GM04504 (cell line): Measurements from ENCODE around the gene LRRC2.
A peak's percentile ranks its signal among the peaks of the same experiment; 100 is the strongest.
"Not testable (repeated sequence)": the region's sequence is repeated elsewhere in the genome, so short reads cannot be mapped to it uniquely, and the experiment has no call there.

Experiments
- DNase-seq: peaks from one replicate; pipeline ENCODE4 v3.0.0-alpha.2; 2012; ENCODE audit warnings: low read depth

Gene LRRC2

DNA sequence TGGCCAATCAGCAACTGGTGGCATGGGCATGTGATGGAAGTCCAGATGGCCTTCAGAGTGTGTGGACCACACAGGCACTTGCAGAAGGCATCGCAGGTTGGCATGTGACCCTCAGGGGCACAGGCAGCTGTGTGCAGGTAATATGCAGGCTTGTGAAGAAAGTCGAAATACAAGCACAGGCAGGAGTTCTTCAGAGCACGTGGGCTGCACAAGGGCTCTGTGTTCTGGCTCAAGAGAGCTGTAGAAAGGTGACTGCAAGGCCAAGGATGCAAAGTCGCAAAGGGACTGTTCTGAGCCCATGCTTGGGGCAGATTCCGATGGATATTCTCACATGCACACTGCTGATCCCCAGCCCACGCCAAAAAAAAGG is 8.3 kb downstream of the LRRC2 start:
- DNase-seq, result no peak

DNA sequence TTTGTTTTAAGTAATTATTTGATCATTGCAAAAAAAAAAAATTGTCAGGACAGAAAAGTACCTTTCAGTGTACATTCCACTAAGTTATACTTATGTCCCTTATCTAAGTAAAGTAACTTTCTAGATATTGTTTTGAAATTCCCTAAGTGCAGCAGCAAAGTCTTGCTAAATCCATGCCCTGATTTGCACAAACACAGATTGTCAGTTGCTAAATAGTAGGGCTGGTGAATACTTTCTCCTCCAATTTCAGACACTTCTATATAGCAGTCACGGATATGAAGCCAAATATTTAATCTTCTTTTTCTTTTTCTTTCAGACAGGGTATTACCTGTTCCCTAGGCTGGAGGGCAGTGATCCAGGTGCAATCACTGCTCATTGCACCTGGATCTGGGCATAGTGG is 12.9 kb downstream of the LRRC2 start:
- no peak for DNase-seq

DNA sequence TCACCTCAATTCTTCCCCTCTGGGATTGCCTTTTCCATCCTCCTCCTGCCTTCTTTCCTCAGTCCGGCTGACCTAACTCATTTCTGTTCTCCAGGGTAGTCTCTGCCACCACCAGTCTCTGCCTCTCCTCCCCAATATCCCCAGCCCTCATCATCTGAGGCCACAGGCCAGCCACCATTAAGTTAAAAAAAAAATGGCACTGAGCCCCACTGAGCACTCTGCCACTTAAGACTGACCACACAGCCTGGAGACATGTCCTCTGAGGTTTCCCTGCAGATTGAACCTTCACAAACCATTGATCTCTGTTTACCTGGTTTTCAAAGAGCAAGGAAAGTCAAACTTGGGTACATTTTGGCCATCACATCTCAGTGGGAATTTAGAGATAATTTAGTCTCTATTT is 13.6 kb downstream of the LRRC2 start:
- no peak for DNase-seq

DNA sequence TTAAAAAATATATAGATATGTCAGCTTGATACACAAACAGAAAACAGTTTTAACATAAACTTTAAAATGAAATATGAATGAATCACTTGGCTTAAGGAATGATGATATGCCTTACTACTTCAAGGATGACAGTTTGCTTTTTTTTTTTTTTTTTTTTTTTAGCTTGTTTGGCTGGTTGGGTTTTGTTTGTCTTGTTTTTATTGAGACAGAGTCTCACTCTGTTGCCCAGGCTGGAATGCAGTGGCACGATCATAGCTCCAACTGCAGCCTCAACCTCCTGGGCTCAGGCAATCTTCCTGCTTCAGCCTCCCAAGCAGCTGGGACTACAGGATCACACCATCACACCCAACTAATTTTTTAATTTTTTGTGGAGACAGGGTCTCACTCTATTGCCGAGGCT is 14.5 kb downstream of the LRRC2 start:
- no peak for DNase-seq

DNA sequence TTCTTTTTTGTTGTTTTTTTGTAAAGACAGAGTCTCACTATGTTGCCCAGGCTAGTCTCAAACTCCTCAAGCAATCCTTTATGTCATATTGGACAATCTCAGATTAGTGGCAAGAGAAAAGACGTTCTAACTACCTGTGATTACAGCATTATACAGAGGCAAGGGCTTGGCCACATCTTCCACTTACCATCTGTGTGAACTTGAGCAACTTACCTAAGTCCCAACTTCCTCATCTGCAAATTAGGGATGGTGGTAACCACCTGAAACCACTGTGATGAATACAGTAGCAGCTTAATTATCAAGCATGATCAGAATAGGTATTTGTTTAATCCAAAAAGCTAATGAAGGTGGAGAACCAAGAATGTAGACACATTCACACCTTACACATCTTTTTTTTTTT is 16.1 kb downstream of the LRRC2 start:
- no peak for DNase-seq

DNA sequence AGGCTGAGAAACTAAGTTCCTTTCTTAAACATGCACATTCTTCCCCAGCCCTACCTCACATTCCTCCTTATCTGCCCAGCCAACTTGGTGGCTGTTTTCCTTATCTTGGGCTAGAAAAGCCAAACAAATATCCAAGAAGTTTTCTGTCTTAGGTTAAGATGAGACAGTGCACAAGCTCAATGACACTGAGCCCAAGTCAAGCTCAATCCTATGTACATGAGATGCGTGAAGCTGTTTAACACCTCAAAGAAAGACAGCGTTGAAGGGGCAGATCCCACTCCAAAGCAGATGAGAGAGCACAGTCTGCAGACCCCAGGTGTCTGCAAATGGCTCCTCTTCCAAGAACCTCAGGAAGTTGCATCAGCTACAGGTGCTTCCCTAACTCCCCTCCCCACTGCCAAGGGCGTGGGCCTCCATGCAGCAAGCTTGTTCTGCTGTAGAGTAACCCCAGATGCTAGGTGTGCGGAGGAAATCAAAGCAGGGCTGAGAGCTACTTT is 16.6 kb downstream of the LRRC2 start:
- DNase-seq, result no peak

DNA sequence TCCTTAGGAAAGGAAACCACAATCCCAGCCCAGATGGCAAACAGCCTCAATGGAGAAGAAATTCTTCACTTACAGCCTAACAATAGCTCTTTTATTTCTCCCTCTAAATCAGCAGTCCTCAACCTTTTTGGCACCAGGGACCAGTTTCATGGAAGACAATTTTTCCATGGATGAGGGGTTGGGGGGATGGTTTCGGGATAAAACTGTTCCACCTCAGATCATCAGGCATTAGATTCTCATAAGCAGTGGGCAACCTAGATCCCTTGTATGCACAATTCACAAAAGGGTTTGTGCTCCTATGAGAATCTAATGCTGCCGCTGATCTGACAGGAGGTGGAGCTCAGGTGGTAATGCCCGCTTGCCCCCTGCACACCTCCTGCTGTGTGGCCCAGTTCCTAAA is 17.5 kb downstream of the LRRC2 start:
- DNase-seq, result not testable (repeated sequence)

DNA sequence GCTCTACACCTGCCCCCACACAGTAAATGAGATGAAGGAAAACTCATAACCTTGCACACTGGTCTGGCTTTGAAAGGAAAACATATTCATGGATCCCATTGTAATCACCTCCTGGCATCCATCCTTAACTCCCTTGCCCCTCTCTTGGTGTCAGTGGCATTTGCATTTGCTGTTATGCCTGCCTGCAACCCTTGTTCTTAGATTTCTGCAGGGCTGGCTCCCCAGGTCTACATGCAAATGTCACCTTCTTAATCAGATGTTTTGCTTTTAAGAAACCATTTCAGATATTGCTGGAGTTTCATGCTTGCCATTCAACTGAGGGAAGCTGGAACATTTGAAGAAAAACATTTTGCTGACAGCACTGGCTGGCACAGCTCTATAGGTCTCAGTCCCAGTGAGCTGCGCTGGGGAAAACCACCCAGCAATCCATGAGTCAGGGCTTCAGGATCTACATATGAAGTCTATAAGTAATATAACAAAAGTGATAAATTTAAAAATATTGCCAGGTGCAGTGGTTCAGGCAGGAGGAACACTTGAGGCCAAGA is 19.1 kb downstream of the LRRC2 start:
- DNase-seq, result no peak

DNA sequence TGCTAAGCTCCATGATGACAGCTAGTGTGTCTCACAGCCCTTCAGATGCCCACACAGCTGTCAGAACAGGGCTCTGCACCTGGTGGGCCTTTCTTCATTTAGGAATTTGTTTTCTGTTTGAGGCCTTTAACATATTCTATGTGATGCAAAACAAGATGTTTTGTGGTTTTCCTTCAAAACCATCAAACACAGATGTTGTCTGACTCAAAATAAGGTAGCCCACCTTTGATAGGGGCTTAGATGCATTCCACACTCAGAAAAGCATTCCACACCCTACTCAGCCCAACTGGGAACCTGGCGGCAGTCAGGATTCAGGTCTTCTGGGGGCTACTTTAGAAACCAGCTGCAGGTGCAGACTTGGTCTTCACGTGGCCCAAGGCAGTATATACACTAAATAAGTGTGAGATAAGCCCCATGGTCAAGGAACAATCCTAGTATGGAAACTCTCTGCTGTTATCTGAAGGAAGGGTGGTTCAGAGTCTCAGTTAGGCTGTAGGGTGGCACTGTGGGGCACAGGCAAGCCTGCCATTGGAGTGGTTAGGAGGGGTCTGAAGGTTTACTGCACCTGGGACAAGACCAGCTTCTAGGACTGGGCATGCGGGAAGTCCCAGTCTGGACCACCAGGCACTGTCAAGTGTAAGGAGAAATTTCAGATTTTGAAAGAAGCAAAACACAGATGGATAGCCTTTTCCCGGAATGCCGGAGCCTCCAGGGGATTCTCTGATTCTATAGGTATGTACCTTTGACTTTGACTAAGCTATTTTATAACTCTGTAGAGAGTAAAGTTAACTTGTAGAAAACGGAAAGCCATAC is 20.1 kb downstream of the LRRC2 start:
- DNase-seq, result no peak

DNA sequence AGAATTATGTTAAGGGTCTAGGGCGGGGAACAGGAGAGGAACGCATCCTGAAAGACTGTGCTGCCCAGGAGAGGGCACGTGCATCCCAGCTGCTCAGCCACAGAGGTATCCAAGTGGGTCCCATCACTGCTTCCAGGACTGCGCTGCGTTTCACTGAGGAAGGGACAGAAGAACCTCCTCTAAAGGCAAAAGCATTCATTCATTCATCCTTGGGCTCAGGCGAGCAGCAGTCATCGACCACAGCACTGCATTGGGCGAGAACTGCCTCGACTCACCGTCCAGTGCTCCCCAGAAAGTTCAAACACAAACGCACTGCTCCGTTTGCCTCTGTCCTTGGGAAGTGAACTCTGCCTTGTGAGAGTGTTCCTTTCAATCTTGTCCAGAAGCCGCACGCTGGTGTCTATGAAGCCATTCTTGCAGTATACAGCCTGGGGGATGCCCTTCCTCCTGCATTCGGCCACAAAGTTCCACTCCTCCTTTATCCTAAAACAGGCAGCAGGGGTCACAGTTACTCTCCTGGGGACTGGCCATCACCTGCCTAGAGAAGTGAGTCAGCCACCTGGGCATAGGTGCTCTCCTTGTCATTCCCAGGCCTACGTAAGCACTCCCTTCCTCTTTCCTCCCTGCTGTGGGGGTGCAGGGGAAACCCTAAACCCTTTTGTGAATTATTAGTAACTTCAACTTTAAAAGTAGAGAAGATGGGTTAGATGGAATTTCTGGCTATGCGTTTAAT is 21.2 kb downstream of the LRRC2 start:
- DNase-seq, result no peak

DNA sequence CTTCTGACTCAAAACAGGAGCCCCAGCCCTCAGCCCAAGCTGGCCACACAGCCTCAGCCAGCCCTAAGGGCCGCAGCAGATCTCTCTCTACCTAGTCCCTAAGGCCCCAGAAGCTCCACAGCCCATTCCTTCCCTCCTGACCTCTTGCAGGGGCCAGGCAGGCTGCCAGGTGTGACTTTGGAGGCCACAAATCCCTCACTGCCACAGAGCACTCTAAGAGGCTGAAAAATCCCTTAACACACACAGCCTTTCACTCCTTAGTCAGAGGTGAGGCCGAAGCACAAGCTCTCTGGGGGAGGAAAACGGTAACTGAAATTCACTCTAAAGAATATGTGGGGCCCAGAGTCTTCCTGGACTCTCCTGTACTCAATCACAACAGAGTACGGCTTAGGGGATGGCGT is 23.3 kb downstream of the LRRC2 start:
- DNase-seq, result no peak

DNA sequence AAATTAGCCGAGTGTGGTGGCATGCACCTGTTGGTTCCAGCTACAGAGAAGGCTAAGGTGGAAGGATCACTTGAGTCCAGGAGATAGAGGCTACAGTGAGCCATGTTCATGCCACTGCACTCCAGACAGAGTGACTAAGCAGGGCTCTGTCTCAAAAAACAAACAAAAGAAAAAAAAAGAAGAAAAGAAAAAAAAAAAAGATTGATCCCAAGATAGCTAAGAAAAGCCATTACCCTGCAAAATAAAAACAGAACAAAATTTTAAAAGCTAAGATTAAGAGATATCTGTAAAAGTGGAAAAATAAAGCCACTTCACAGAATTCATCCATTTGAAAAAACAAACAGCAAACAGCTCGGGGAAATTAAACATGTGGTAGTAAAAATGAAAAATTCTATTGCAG is 23.8 kb downstream of the LRRC2 start:
- no peak for DNase-seq

DNA sequence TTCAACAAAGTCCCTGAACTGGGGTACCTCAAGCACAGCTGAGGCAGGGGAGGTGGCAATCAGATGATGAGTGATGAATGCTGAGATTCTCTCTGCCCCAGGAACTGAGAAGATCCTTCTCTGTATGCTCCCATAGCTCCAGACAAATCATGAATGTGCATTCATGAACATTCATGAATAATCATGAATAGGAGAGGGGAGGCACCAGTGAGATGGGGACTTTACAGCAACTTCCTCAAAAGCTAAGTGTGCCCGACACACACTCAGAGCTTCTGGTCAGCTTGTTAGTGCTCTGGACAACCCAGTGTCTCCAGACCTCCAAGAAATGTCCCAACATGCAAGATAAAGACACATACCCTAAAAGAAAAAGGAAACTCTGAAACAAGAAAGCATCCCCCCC is 24.3 kb downstream of the LRRC2 start:
- DNase-seq, result no peak

DNA sequence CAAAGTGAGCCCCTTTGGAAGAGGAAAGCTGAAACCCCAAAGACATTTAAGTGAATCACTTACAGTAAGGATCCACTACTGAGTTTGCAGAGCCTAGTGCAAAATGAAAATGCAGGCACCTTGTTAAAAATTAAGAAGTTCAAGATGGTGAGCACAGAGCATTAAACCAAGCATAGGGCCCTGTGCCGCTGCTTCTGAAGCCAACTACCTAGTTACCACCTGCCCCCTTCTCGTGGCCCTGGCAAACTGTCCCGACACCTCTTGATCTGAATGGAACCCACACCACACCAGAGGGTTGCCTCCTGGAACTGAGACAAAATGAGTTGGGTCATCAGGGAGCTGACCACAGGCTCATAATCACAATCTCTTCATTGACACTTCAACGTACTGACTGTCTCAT is 25.6 kb downstream of the LRRC2 start:
- DNase-seq, result no peak

DNA sequence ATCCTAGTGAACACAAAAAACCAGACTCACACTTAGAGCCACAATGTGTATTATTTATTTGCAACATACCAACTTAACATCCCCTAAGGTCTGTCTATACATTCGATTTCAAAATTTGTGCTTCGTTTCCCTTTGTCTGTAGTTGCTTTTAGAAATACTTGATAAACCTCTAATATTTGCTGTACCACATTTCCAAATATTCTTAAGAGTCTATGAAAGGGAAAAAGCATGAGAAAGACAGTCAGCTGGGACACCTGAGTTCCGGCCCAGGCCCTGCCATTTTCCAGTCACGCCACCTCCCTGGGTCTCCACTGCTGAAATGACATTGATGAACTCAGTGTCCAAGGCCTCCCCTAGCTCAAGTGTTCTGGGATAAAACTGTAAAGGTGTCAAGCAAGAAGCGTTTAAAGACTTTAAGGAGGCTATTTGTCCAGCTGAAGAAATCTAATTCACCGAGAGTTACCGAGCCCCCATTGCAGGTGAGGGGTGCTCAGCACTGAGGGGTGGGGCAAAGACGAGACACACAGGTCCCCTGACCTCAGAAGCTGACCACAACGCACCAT is 26.6 kb downstream of the LRRC2 start:
- DNase-seq, result no peak

DNA sequence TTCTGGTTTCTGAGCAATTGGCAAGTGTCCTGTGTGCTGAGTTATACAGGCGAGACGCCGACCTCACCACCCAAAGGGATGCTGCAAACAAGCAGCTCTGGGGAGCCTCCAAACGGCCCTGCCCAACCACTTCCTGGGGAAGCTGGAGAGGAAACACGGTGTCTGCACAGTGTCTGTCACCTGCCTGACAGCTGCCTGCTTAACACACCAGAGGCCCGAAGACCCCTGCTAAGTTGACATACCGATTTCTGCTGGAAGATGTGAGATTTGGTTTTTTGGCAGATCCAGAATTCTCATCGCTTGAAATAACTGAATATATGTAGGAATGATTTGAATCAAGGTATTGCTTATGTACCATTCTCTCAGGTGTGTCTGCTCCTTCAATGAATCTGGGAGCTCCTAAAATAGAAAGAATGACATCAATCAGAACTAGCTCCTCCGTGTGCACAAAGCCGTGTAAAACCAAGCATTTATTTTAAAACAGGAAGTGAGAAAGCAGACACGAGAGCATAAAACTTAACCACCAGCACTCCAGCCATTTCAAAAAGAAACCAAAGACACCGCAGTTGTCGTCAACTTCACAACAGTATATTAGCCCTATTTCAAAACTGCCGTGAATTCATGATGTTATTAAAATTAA is 27.2 kb downstream of the LRRC2 start:
- DNase-seq, result peak; percentile 60

DNA sequence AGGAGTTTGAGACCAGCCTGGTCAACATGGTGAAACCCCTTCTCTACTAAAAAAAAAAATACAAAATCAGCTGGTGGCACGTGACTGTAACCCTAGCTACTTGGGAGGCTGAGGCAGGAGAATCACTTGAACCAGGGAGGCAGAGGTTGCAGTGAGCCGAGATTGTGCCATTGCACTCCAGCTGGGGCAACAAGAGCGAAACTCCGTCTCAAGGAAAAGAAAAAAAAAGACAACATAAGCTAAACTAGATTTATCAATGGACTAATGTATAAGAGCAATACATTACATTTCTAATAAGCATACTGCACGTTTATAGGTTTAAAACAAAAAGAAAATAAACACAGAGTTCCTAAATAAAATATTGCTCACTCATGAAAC is 27.7 kb downstream of the LRRC2 start:
- not testable (repeated sequence) for DNase-seq

DNA sequence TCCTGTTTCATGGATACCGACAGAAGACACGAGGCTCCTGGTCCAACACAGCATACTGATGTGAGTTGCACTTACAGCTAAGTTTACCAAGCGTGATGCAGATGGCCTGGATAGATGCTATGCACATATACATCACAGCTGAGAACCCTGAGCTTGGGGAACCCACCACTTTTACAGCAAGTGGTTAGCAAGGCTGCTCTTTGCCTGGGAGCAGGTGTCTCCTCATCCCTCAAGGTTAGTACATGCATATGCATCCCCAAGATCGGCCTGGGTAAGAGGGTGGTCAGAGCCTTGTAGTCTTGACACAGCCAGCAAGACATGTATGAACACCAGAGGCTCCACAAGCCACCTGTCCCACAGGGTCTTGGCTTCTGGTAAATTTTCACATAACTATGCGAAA is 28.3 kb downstream of the LRRC2 start:
- no peak for DNase-seq

DNA sequence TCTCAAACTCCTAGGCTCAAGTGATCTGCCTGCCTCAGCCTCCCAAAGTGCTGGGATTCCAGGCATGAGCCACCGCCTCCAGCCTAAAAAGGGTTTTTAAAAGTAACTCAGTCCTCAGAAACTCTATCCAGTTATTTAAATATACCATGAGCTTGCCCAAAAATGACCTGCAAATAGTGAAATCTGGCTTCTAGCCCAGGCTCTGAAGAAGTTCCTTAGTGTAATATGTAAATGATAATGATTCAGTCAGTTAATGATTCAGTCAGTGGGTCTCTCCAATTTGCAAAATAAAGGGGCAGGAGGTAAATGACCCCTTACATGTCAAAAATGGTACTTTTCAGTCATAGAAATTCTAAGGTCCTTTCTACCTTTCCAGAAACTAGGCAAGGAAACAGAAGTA is 28.8 kb downstream of the LRRC2 start:
- no peak for DNase-seq

DNA sequence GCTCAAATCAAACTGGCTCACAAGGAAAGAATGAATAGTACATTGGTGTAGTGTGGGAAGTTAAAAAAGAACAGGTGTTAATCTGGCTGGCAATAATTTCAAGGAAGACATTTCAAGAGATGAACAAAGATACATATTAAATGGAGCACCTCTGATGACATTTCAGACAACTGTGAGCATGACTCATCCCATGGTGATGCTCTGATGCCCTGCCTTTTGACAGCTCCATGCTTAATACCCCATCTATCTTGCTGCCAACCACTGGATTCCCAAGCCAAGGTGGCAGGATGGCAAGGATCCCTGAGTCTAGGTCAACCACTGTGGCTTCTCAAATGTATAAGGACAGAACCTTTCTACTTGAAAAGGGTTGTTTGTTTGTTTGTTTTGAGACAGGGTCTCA is 29.3 kb downstream of the LRRC2 start:
- no peak for DNase-seq

DNA sequence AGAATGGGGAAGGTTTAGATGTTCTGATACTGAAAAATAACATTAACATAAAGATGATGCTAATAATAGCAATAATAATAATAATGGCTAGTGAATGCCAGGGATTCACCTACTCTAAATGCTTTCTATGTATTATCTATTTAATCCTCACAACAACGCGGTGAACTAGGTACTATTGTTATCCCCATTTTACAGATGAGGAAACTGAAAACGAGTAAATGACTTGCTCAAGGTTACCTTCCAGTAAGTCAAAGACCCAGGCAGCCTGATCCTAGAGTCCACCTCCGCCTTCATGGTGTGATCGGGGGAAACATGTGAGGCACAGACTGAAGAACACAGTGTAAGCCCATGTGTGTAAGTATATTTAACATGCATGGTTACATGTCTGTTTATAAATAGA is 30.4 kb downstream of the LRRC2 start:
- no peak for DNase-seq

DNA sequence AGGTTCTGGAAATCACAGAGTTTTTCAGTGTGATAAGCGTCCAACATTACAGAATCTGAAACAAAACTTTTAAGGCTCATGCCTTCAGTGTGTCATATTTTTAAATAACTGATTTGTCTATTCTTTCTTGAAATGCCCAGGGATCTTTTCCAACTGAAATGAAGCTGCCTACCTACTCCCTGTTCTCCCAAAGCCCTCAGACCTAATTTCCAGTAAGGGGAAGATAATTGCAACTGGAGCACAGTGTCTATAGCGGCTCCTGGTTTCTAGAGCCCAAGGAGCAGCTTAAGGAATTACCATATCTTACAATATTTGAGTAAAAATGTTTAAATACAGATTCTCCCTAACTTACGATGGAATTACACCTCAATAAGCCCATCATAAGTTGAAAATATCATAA is 33.0 kb downstream of the LRRC2 start:
- no peak for DNase-seq

DNA sequence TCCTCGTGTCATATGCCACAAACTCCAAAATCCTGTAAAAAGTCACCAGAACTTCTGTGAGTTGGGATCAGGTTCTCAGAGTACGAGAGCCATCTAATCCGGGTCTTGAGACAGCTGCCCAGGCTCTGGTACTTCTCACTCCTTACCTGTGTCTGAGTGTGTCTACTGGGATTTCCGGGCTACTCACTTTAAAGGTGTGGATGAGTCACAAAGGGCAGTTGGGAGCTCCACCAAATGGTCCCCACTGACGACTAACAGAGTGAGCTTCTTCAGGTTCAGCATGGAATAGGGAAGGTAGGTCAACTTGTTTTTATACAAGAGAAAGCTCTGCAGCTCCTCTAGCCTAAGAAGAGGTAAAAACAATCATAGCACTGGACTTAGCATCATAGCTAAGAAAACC is 38.9 kb downstream of the LRRC2 start:
- DNase-seq, result no peak
